HG03565 (cell line): Measurements from ENCODE around the gene CCDC82.

Experiments
- ATAC-seq: cut with Tn5 transposase; IDR thresholded peaks from one replicate; pipeline ENCODE4 v1.9.1; 2021; ENCODE audit warnings: mild to moderate bottlenecking, moderate library complexity; ENCODE audit not compliant: unreplicated experiment

CCDC82 gene

DNA sequence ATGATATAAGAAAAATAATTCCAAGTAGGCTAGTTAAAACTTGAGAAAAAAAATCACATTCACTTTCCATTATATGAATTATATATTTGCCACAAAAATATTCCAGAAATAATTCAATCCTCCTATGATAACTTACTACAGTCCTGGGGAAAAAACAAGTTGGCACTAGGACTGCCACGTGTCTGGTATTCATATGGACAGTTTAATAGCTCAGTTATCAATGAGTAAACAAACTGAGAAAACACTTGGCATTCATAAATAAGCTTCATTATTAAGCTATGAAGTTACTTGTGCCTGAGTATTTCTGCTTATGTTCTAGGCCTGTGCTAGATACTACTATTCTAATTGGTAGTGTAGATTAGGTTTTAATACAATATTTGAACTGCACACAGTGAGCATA, 24.2 kb downstream of the CCDC82 start:
- ATAC-seq, result no peak

DNA sequence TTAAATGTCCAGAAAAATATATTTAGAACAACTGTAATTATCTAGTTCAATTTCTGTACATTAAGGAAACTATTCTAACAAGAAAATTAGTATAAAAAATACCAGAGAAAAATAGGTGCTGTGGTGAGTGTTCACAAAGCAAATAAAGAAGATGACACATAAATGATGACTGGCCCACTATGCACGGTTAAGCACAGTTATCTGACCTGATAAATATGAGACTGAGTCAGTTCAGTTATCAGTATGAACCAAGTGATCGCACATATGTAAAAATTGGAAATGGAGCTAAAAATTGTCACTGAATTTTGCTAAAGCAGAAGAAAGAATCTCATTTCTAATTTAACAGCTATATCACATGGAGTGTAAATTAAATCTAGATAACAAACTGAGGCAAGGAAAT, 27.9 kb downstream of the CCDC82 start:
- no peak for ATAC-seq

DNA sequence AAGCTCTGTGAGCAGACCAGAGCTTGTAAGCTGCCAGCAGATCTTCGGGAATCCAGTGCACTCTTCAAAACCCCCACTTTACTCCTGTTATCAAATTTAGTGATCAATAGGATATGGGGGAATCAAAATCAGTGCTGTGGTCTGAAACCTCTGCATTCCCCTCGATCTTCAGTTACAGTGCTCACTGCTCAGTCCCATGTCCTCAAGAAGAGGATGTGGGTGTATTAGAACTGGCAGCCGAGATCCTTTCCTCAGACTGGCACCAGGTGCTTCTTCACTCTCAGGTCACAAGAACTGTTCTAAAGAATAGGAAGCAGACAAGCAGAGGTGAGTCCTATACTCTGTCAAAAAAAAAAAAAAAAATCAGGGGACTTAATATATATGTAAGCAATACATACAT, 31.4 kb downstream of the CCDC82 start:
- no peak for ATAC-seq

DNA sequence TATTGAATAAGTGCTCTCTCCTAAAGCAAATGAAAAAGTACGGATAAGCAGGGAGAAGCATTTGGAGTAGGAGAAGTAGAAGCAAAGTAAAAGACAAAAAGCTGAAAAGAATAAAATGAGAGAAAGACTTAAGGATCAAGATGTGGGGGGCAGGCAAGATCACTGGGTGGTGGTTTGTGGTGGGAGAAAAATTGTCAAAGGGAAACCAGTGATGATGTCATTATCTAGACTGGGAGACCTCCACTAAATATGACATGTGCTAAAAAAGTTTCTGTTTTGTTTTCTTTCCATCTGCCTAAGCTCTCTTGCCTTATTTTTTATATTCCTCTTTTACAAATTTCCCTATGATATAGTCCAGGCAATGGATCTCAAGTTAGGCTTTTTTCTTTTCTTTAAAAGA, 31.9 kb downstream of the CCDC82 start:
- ATAC-seq, result peak; percentile 54

DNA sequence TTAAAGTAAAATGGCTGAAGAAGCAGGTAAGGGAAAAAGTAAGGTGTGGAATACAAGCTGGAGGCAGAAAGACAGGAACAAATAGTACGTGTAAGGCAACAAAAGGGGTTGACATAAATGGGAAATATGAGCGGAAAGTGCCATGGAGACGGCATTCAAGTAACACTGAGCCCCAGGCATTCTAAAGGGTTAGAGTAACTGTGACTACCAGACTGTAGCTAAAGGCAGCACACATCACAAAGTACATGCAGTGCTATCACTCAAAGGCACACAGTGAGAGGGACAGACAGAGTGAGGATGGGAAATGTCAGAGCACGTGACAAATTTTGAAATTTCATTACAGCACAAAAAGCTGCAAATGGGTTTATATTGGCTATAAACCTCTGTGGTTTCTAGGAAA, 32.9 kb downstream of the CCDC82 start:
- no peak for ATAC-seq

DNA sequence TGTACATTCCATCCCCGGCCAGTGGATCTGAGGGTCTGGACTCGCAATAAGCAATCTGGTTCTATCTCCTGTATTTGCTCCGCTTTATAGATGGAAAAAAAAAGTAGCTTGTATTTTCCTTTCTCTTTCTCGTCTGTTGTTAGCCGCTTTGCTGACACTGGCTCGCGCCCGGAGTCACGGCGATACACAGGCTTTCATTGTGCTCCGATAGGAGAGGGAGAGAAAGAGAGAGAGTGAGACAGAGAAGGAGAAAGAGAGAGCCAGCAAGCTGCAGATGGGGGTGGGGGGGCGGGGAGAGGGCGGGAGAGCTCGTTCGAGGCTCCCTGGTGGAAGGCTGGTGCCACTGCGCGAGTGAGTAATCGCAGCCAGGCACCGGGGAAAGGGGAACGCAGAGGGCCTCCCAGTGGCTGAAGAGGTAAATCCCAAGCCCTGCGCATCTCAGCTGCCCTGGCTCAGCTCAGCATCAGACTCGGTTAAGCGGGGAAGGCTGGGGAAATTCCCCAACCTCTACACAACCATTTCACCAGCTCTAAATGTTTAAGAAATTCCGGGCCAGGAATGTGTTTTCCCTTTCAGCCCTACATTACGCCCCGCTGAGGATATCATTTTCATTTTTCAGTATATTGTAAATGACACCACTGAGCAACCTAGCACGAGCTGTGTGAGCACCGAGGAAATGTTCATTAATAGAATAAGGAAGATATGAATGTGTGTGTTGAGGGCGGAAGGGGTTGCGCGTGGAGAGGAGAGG, 46.6 kb downstream of the CCDC82 start, which contains the start of gene MAML2:
Gene MAML2 (minus strand): TSS at position 235 of the 751 bp plus-strand sequence. CDS start 1,300 bp downstream, outside the sequence.
- peak; percentile 76 for ATAC-seq

DNA sequence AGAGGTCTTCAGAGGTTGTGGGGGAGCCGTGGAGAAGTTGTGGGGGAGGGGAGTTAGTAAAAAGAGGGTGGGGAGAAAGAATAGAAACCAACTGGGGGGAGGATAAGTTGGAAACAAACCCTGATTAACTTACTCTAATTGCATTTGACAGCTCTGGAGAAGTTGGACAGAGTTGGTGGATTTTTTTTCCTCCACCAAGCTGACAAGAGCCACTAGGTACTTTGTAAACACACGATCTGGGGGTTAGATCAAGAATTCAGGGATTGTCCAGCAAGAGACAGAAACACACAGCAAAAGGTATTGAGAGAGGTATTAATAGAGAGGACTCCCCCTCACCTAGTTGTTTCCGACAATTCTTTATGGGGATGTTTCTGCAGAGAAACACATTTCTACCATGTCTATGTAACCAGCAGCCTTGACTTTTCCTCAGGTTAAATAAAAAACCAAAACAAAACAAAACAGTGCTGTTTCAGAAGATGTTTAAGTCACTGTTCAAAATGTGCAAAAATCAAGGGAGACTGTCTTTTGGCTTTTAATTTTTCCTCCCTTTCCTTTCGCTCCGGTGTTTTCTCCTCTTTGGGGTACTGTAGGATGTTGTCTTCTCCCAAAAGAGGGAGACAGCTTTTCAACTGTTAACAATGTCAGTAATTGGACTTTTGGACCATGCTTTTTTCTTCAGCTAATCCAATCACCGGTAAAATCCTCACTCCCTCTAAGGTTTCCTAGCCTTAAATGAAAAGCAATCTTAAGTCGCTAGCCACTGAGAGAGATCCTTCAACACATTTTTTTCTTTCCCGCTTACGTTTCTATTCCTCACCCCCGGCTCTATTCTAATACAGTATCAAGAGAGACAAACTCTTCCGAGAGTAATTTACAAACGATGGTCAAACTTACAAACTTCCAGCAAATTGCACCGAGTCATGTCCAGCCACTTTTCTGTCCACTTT, 47.4 kb downstream of the CCDC82 start:
- ATAC-seq, result no peak

DNA sequence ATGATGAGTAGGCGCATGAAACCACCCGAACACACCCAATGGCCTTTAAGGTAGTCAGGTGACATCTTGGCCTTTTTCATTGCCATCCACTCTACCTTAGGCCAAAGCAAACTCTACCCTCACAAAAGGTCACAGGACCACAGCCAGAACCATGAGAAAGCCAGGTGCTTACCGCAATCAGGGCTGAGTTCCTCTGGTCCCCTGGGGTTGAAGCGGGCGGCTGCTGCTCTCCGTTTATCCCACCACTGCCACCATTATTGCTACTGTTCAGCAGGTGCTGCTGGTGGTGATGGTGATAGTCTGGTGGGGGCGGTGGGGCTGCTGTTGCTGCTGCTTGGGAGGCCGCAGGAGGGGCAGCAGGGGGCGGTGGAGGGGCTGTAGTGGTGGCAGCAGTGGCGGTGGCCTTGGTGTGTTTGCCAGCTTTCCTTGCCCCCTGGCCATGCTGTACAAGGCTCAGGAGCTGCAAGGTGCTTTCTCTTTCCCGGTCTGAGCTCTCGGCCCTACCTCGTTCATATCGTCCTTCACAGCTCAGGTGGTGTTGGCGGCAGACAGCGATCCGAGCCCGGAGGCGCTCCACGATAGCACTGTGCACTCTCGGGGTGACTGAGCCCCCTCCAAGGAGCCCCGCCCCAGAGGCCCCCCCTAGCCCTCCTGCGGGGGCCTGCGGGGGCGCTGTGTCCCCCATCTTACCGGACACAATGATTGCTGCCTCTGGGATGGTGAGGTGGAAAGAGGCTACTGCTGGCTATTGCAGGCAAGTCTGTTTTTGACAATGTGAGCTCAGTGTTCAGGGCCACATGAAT, 48.3 kb downstream of the CCDC82 start:
- peak; percentile 22 for ATAC-seq

DNA sequence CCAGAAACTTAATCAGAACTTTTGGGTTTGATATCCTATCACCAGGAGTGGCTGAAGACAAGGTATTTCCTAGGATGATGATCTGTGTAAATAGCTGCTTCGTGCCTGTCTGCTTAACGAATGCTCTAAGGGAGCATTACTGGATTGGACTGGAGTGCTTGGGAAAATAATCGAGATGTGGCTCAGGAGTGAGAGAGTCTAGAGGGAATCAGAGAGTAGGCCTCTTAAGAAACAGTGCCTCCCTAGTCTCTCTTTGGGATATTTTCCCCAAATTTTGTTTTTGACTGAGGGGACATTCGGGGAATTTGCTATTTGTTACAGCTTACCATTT, 49.2 kb downstream of the CCDC82 start:
- no peak for ATAC-seq

DNA sequence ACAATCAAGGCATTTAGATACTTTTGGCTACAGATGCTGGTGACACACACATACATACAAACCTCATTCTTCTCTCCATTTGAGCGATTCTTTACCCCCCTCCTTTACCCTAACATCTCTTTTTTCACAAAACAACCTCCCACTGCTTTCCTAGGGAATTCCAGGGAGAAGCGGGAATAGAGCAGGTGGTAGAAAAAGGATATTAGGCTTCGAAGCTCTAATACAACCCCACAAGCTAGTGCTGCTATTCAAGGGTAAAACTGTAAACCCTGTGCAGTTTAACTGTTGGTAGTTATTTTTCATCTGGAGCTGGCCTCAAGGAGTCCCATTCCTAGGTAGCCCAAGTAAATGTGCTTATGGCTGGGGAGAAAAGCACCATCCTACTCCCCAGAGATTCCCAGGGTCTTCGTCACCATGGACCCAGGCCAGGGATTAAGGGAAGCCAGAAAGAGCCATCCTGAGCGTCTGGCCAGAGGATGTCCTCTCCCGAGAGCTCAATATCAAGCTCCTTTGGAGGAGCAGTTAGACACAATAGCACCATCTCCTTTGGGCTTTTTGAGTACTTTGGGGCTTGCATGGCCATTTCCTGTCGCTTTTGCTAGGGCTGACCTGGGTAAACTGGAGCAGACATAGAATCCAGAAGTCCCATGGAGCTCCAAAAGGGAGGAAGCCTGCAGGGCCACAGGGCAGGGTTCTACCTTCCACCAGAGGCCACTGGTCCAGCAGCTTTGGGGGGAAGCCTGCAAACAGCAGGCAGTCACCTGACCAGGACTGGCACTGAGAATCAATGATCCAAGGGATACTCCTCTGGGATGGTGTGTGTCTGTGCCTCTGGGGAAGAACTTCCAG, 49.8 kb downstream of the CCDC82 start:
- ATAC-seq, result no peak

DNA sequence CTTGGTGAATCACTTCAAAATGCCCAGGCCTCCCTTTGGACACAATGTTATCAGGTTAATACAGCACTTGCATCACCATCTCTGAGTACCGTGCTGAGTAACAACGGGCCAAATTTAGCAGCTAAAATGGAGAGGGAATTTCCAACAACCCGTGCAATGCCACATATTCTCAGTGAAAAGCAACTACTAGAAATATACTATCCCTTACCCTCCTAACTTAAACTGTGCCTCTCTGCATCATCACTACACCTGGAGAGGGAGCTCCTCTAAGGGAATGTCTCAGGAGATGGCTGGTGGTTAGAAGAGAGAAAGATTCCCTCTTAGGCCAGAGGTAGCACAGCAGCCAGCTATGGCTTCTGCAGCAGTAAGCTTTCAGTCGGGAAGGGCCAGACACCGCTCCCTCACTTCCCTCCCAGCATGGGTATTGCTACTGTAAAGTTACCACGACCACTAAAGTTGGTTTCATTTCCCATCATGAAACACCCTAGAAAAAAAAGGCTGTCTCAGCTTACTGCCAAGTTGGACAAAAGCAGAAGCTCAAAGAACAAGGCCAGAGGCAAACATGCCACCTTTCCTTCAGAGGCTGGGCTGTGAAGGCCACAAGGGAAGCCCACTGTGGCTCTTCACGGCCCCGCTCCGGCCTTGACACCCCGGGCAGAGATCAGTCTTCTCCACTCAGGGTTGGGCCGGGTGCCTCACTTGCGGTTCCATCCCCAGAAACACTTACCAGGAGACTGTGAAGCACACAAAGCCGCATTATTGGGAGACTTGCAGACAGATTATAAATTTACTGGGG, 50.6 kb downstream of the CCDC82 start:
- peak; percentile 37 for ATAC-seq

DNA sequence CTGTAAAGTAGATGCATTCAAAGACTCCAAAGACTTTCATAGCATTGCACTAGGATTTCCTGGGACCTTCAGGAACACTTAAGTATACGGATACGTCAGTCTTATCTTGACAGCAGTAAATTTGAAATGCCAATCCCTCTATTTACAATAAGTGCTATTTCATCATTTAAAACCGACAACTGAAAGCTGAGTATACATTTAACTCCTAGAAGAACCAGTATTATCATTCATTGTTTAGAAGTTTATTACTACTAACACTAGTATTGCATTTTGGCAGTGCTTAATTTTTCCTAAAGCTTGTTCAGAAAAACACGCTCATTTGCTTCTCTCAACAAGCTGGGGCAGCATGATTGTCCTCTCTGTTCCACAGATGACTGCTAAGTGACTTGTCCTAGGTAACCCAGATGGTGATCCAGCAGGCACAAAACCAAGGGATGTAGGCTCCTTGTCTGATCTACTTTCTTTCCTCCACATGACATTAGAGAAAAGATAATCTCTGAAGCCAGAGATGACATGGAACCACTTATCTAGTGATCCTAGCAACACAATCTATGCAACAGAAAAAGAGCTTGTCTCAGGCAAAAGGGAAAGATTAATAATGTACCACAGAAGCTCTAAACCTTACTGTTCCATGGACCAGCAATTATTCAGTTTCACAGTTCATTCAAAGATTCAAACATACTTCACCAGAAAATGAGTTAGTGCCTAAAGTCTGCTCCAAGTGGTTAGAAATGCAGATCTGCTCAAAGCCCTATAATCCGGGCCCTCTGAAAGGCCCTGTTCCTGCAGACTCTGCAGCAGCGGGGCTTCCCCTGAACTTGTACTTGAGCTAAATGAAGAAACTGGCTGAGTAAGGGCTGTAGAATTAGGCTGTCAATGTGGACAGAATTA, 51.9 kb downstream of the CCDC82 start:
- ATAC-seq, result peak; percentile 29

DNA sequence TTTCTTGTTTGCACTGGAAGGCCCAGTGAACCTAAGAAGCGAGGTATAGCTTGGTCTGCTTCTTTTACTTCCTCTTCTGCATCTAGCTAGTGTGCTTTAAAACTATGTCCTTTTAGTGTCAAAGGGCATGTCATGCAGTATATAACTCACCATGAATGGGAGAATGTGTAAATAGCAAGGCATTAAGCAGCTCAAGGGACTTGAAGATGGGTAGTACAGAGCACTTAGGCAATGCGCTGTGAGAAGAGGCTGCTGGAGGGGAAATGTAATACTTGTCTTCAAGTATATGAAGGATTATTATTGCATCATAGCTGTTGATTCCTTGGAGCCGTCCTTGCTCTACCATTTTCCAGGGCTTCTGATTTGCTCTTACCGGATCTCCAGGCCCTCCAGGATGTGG, 54.3 kb downstream of the CCDC82 start:
- ATAC-seq, result no peak

DNA sequence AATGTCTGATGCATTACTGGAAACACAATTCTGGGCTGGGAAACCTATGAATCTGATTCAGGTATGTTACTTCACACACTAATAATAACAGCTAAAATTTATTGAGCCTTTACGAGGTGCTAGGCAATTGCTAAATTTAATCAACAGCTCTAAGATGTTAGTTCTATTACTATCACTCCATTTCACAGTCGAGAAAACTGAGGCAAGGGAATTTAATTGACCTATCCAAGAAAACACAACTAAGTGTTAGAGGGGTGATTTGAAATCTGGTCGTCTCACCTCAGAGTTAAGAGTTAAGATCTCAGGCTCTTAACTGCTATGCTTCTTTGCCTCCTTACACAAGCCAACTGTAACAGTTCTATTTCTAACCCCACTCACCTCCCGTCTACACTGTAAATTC, 55.5 kb downstream of the CCDC82 start:
- no peak for ATAC-seq

DNA sequence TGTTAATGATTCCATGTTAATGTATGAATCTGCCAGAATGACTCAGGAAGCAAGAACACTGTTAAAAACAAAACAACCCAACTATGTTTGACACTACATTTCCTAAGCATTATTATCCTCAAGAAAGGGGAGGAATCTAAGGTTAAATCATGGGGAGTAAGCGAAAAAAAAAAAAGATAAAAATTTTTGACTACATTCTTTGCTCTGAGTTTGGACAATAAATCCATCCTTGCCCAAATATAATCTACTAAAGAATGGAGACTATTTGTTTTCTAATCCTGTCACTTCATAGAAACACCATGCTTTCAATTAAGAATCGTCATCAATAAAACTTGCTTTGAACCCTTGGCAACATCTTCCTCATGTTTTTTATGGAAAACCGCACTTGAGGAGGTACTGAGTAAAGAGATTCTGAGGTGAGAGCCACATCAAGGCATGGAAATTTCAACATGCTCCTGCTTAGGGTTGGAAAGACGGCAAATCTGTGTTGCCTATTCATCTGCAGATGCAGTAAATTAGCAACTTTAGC, 56.5 kb downstream of the CCDC82 start:
- no peak for ATAC-seq

DNA sequence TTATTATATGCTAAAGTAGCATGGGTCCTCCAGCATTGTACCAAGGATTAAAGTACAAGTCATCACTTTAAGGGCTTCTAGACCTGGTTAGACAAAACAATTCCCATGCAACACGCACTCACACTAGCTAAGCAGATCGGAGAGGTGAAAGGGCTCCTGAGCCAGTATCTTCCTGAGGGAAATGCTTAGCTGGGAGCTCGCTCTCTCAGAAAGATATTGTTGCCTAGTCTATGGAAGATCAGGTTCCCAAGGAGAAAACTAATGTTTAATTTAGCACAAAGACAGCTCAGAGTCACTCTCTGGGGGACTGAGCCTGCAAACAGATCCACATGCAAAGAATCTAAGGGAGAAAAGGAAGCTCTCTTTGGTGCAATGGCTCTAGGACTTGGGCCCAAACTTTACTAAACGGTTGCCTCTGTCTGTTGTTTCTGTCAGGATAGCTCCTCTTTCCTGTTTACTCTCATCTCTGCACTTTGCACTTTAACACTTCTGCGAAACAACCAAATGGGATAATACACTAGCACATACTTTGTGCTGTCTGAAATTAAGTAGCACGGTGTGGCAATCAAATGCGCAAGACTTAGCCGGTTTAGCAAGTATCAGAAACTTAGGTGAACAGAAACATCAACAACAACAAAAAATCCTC, 57.5 kb downstream of the CCDC82 start:
- ATAC-seq, result no peak

DNA sequence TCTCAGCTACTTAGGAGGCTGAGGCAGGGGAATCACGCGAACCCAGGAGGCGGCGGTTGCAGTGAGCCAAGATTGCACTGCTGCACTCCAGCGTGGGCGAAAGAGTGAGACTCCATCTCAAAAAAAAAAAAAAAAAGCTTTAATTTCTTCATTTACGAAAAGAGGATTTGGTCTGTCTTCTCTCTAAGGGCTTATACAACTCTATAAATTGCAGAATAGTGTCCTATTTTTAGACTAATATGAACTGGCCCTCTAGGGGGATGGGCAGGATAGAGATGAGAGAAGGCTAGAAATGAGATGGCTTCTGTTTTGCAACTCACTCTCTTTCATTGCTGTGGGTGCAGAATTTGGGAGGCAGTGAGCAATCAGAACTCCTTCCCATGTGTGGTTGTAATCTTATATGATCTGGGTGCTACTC, 58.0 kb downstream of the CCDC82 start:
- ATAC-seq, result no peak

DNA sequence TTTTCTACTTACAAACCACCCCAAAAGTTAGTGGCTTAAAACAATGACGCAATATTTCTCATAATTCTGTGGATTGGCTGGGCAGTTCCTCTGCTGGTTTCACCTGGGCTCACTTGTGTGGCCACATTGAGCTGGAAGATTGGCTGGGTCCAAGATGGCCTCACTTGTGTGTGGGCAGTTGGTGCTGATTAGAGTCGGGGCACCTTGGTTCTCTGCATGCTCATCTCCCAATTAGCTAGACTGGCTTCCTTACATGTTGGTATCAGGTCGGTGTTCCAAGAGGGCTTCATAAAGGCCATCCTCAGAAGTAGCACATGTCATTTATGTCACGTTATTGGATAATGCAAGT, 59.2 kb downstream of the CCDC82 start:
- no peak for ATAC-seq
